Stomach (tissue), 4 donors: ENCODE results near the gene PPP4R4.

Experiments used
- POLR2AphosphoS5 ChIP-seq, 3 donors: sonication (generic); formaldehyde crosslinking; IDR thresholded peaks; one replicate each; pipeline ENCODE4 v1.6.1; 2016; ENCODE audit warnings: antibody characterized with exemption in 3 of 3
- TF ChIP-seq, protein P1 (sequence below), 7 experiments: fragments of 450-650 bp in 4 of 7; fragments of 200-600 bp in 3 of 7; sonication (generic) in 3 of 7; IDR thresholded peaks; one replicate each; pipeline ENCODE4 v1.5.1; 2016 to 2019; ENCODE audit warnings: antibody characterized with exemption in 7 of 7, control low read depth in 2 of 7, mild to moderate bottlenecking in 1 of 7

DNA sequence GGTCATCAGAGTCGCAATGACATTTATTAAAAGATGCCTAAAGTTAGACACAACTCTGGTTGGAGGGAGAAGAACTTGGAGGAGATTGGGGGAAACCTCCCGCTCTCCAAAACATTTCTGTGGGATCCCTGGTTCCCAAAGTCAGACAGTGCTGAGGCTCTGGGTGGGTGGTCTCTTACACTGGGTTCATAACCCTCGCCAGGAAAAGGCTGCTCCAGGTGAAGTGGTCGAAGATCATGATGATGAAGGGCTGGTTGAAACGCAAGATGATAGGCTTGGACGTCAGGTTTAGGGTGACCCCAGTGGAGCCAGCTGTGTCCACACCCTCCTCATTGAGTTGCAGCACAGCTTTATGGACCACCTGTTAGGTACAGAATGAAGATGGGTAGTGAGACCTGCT lies 130.1 kb downstream of the PPP4R4 start:
- TF ChIP-seq, protein P1, sequence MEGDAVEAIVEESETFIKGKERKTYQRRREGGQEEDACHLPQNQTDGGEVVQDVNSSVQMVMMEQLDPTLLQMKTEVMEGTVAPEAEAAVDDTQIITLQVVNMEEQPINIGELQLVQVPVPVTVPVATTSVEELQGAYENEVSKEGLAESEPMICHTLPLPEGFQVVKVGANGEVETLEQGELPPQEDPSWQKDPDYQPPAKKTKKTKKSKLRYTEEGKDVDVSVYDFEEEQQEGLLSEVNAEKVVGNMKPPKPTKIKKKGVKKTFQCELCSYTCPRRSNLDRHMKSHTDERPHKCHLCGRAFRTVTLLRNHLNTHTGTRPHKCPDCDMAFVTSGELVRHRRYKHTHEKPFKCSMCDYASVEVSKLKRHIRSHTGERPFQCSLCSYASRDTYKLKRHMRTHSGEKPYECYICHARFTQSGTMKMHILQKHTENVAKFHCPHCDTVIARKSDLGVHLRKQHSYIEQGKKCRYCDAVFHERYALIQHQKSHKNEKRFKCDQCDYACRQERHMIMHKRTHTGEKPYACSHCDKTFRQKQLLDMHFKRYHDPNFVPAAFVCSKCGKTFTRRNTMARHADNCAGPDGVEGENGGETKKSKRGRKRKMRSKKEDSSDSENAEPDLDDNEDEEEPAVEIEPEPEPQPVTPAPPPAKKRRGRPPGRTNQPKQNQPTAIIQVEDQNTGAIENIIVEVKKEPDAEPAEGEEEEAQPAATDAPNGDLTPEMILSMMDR (IDR thresholded peaks at IDR 0.05), result no peak
- no peak for TF ChIP-seq POLR2AphosphoS5 (IDR thresholded peaks at IDR 0.05)
